Lower lobe of right lung (tissue), 2 donors: ENCODE measurements around the gene ZNF534. TPM values are rescaled to one million over a fixed set of nuclear protein-coding genes. Genes with fewer than 3 reads are reported as not detected.
"Not testable (repeated sequence)": the region's sequence is repeated elsewhere in the genome, so short reads cannot be mapped to it uniquely, and the experiment has no call there.

ENCODE experiments used
- ATAC-seq, 2 donors: fragments of 200-7000 bp; cut with Tn5 transposase; one replicate each; pipeline ENCODE4 v1.9.1; 2020 to 2022; ENCODE audit warnings: mild to moderate bottlenecking in 2 of 2, moderate library complexity in 2 of 2
- DNase-seq: peaks from one replicate; pipeline ENCODE4 v3.0.0-alpha.2; 2020
- H3K27ac ChIP-seq: fragments of 200-600 bp; one replicate; pipeline ENCODE4 v1.8.0; 2022
- H3K27me3 ChIP-seq: fragments of 200-600 bp; one replicate; pipeline ENCODE4 v1.8.0; 2022; ENCODE audit warnings: low read depth
- H3K36me3 ChIP-seq: fragments of 200-600 bp; one replicate; pipeline ENCODE4 v1.8.0; 2022; ENCODE audit warnings: mild to moderate bottlenecking
- H3K4me1 ChIP-seq: fragments of 200-600 bp; one replicate; pipeline ENCODE4 v1.8.0; 2022
- H3K4me3 ChIP-seq: fragments of 200-600 bp; one replicate; pipeline ENCODE4 v1.8.0; 2022; ENCODE audit warnings: mild to moderate bottlenecking
- H3K9me3 ChIP-seq: fragments of 200-600 bp; one replicate; pipeline ENCODE4 v1.8.0; 2022
- CTCF ChIP-seq: fragments of 200-600 bp; IDR thresholded peaks from one replicate; pipeline ENCODE4 v1.8.0; 2022; ENCODE audit warnings: antibody characterized with exemption, mild to moderate bottlenecking
- intact Hi-C: fragments of 100-400 bp; cut with DNase I; formaldehyde crosslinking; loops from one replicate; pipeline ENCODE4 v1.11.0; 2022
- total RNA-seq: library from RNA; stranded (reverse); fragmentation: NEBNext Ultra II Directional; extraction: Animal tissue kit (Norgen Biotek cat#: 25700); gene quantifications from one replicate; pipeline ENCODE4 v1.2.1, GENCODE V29; 2021
- donor health status: DM: no; HTN: yes; CAD: no; lungs with severe emphysema.

Gene ZNF534
- total RNA-seq, 1 donor from 2014 or later, result 0.18 TPM

GRCh38 chr19:52464798-52465470 lies 36.0 kb downstream of the ZNF534 start:
- Histone ChIP-seq H3K4me1 (no peaks in the 10 kb centered on the region), H3K36me3 (no peaks in the 10 kb centered on the region), H3K4me3 (no peak overlapping the region)

GRCh38 chr19:52473655-52474350 lies 44.9 kb downstream of the ZNF534 start:
- DNase-seq (no peak), ATAC-seq (no peak)
- Histone ChIP-seq H3K36me3 (no peaks in the 10 kb centered on the region), H3K9me3 (peaks cover 100% of the 10 kb centered on the region), H3K4me1 (no peaks in the 10 kb centered on the region), H3K27me3 (no peaks in the 10 kb centered on the region), H3K4me3 (no peak overlapping the region), H3K27ac (no peak overlapping the region)
- TF ChIP-seq CTCF, result no peak
- intact Hi-C loops, result no loop called here

More at GRCh38 chr19:52464798-52465470, 36.0 kb downstream of the ZNF534 start:
- no peak for ATAC-seq
- intact Hi-C loops, result no loop called here
- no peak for TF ChIP-seq CTCF
- no peak for DNase-seq
- Histone ChIP-seq H3K9me3 (peaks cover 98% of the 10 kb centered on the region), H3K27ac (no peak overlapping the region), H3K27me3 (no peaks in the 10 kb centered on the region)

GRCh38 chr19:52474351-52475127 lies 45.6 kb downstream of the ZNF534 start:
- no peak for DNase-seq
- peaks cover 100% of the 10 kb centered on the region for H3K9me3 ChIP-seq
- intact Hi-C loops, result no loop called here
- H3K4me1 ChIP-seq, result no peaks in the 10 kb centered on the region
- ATAC-seq, result no peak
- no peaks in the 10 kb centered on the region for H3K36me3 ChIP-seq
- TF ChIP-seq CTCF, result no peak
- no peaks in the 10 kb centered on the region for H3K27me3 ChIP-seq
- H3K27ac ChIP-seq, result no peak overlapping the region
- H3K4me3 ChIP-seq, result no peak overlapping the region

GRCh38 chr19:52484111-52484743 lies 55.3 kb downstream of the ZNF534 start:
- H3K4me3 ChIP-seq, H3K36me3 ChIP-seq, ATAC-seq, intact Hi-C loops, H3K27me3 ChIP-seq, DNase-seq, H3K27ac ChIP-seq, H3K4me1 ChIP-seq: not testable (repeated sequence)
- H3K9me3 ChIP-seq, result peaks cover 71% of the 10 kb centered on the region

GRCh38 chr19:52485064-52485463 lies 56.1 kb downstream of the ZNF534 start:
- peaks cover 71% of the 10 kb centered on the region for H3K9me3 ChIP-seq
- H3K4me3 ChIP-seq, H3K27me3 ChIP-seq, DNase-seq, intact Hi-C loops, H3K27ac ChIP-seq, ATAC-seq, H3K4me1 ChIP-seq, H3K36me3 ChIP-seq: not testable (repeated sequence)

GRCh38 chr19:52485561-52486240 lies 56.8 kb downstream of the ZNF534 start:
- peaks cover 69% of the 10 kb centered on the region for H3K9me3 ChIP-seq
- H3K27ac ChIP-seq, DNase-seq, H3K4me3 ChIP-seq, H3K27me3 ChIP-seq, H3K4me1 ChIP-seq, ATAC-seq, intact Hi-C loops, H3K36me3 ChIP-seq: not testable (repeated sequence)
